GM12878 (cell line): ENCODE measurements around the gene OAF. TPM values are rescaled to one million over a fixed set of nuclear protein-coding genes. Genes with fewer than 3 reads are reported as not detected.

Experiments
- ATAC-seq: fragments of 200-7000 bp; cut with Tn5 transposase; 3 replicates; pipeline ENCODE4 v1.9.1; 2020; ENCODE audit warnings: mild to moderate bottlenecking, moderate library complexity
- BruUV-seq: library from RNA; stranded (reverse); fragments of 400-500 nt; replicated peaks from 2 replicates; lab custom pipeline; 2021; lab: Mats Ljungman, UMichigan
- CTCF ChIA-PET: fragments of 300-600 bp; sonication (Branson Sonifier 250); formaldehyde crosslinking; extraction: SDS; loops from one replicate; lab custom pipeline; 2021; ENCODE audit warnings: inconsistent platforms; lab: Yijun Ruan, JAX
- POLR2A ChIA-PET: fragments of 350-600 bp; formaldehyde crosslinking; extraction: SDS; loops from one replicate; lab custom pipeline; 2021; ENCODE audit warnings: inconsistent platforms; lab: Charles Lee
- RAD21 ChIA-PET: fragments of 300-600 bp; sonication (Branson Sonifier 250); formaldehyde crosslinking; loops from one replicate; lab custom pipeline; 2023; ENCODE audit warnings: antibody characterized with exemption; ENCODE audit not compliant: unreplicated experiment; lab: Charles Lee
- SMC1A ChIA-PET: fragments of 300-600 bp; sonication (Branson Sonifier 250); formaldehyde crosslinking; loops from one replicate; lab custom pipeline; 2023; ENCODE audit not compliant: unreplicated experiment, uncharacterized antibody; lab: Charles Lee
- DNase-seq: peaks from one replicate; pipeline ENCODE4 v3.0.0-alpha.2; 2011; ENCODE audit warnings: low read depth, low spot score
- FAIRE-seq: peaks from 3 replicates; lab custom pipeline; 2011; peaks lifted over from hg19 to GRCh38; lab: Jason Lieb, UNC
- H2AFZ ChIP-seq: 2 replicates; pipeline ENCODE4 v1.6.0; 2011; ENCODE audit warnings: low read depth, low read length, control low read depth; ENCODE audit not compliant: control insufficient read depth
- H3K27ac ChIP-seq: 2 replicates; pipeline ENCODE4 v1.5.1; 2011; ENCODE audit warnings: control low read depth; ENCODE audit not compliant: control insufficient read depth, insufficient read depth
- H3K27me3 ChIP-seq, 2 experiments: replicated peaks in 1 of 2; 2 replicates each; pipeline versions ENCODE4 v1.6.0 to v1.6.1; 2011; ENCODE audit warnings: low read length in 1 of 2; ENCODE audit not compliant: control insufficient read depth in 2 of 2, insufficient read depth in 2 of 2
- H3K36me3 ChIP-seq, 2 experiments: 2 replicates each; pipeline ENCODE4 v1.5.1; 2011; ENCODE audit warnings: low read length in 1 of 2; ENCODE audit not compliant: control insufficient read depth in 2 of 2, insufficient read depth in 2 of 2
- H3K4me1 ChIP-seq: 2 replicates; pipeline ENCODE4 v1.6.1; 2011; ENCODE audit warnings: mild to moderate bottlenecking, low read length, moderate library complexity, mixed read lengths; ENCODE audit not compliant: control insufficient read depth, insufficient read depth
- H3K4me2 ChIP-seq: 2 replicates; pipeline ENCODE4 v1.6.0; 2011; ENCODE audit warnings: control low read depth; ENCODE audit not compliant: control insufficient read depth, insufficient read depth
- H3K4me3 ChIP-seq: fragments of 200-600 bp; sonication (generic); 2 replicates; pipeline ENCODE4 v1.5.1; 2016
- H3K79me2 ChIP-seq: 2 replicates; pipeline ENCODE4 v1.6.0; 2011; ENCODE audit warnings: low read length; ENCODE audit not compliant: control insufficient read depth, insufficient read depth
- H3K9ac ChIP-seq: 2 replicates; pipeline ENCODE4 v1.8.0; 2011; ENCODE audit warnings: low read length, control low read depth, mixed read lengths; ENCODE audit not compliant: control insufficient read depth, insufficient read depth
- H3K9me3 ChIP-seq: replicated peaks from 3 replicates; pipeline ENCODE4 v1.5.1; 2011; ENCODE audit warnings: mild to moderate bottlenecking, low read length; ENCODE audit not compliant: control insufficient read depth, insufficient read depth
- H4K20me1 ChIP-seq: 2 replicates; pipeline ENCODE4 v1.6.0; 2011; ENCODE audit not compliant: control insufficient read depth, insufficient read depth
- BRCA1 ChIP-seq: IDR thresholded peaks from 2 replicates; pipeline ENCODE4 v1.6.1; 2011; ENCODE audit warnings: low read depth, low read length, improper control_type of control experiment
- HCFC1 ChIP-seq: fragments of 150-350 bp; IDR thresholded peaks from 2 replicates; pipeline ENCODE4 v1.6.1; 2014; ENCODE audit warnings: low read length
- MXI1 ChIP-seq: fragments of 150-350 bp; IDR thresholded peaks from 2 replicates; pipeline ENCODE4 v1.6.1; 2011; ENCODE audit warnings: low read depth, mild to moderate bottlenecking, inconsistent platforms, low read length, improper control_type of control experiment
- MYC ChIP-seq: IDR thresholded peaks from 2 replicates; pipeline ENCODE4 v1.6.1; 2011; ENCODE audit warnings: mild to moderate bottlenecking, low read length, moderate library complexity, inconsistent platforms; ENCODE audit not compliant: insufficient read depth, insufficient replicate concordance, insufficient read length, severe bottlenecking
- SMAD1 ChIP-seq: fragments of 450-650 bp; IDR thresholded peaks from 2 replicates; pipeline ENCODE4 v1.6.1; 2018; ENCODE audit warnings: mild to moderate bottlenecking, low read depth; ENCODE audit not compliant: partially characterized antibody
- SPI1 ChIP-seq: IDR thresholded peaks from 2 replicates; pipeline ENCODE4 v1.6.1; 2011; ENCODE audit warnings: low read depth, mild to moderate bottlenecking, low read length, moderate library complexity, borderline replicate concordance; ENCODE audit not compliant: insufficient read depth
- ZNF217 ChIP-seq: fragments of 450-650 bp; IDR thresholded peaks from 2 replicates; pipeline ENCODE4 v1.6.1; 2017; ENCODE audit warnings: antibody characterized with exemption, mild to moderate bottlenecking
- WGBS: methylation state at CpG from one replicate; pipeline ENCODE4 v1.1.6; 2016; ENCODE audit warnings: low lambda C conversion rate; ENCODE audit not compliant: insufficient replicate concordance, insufficient coverage; ENCODE audit errors: missing lambda C conversion rate; 5-methylcytosine and 5-hydroxymethylcytosine counted together
- in situ Hi-C: fragments of 300-500 bp; cut with MboI; formaldehyde crosslinking; loops from 9 replicates; pipeline ENCODE4 v1.14.3; 2018; ENCODE audit warnings: mixed read lengths
- intact Hi-C: fragments of 100-400 bp; cut with micrococcal nuclease; formaldehyde crosslinking; loops from one replicate; pipeline ENCODE4 v1.14.2; 2022; ENCODE audit not compliant: unreplicated experiment
- polyA plus RNA-seq, 11 experiments: library from polyadenylated mRNA; depleted of rRNA in 4 of 11; unstranded in 6 of 11; stranded (reverse) in 5 of 11; fragments of >200 nt; fragmentation: Nextera tagmentation in 4 of 11; fragmentation: Illumina TruSeq in 1 of 11; extraction: Ambion mirVana in 4 of 11; extraction: Trizol in 1 of 11; gene quantifications; 1 replicate in 1 of 11; 2 replicates in 10 of 11; pipeline versions ENCODE4 v1.2.1 to v1.2.3, GENCODE V29; 2011 to 2016; ENCODE audit warnings: inconsistent platforms in 2 of 11, missing spikeins in 2 of 11, low read depth in 1 of 11
- total RNA-seq, 4 experiments: library from RNA; depleted of rRNA in 3 of 4; stranded (reverse); fragments of >200 nt in 3 of 4; fragmentation: Illumina TruSeq in 1 of 4; extraction: Trizol in 1 of 4; gene quantifications; 2 replicates each; pipeline versions ENCODE4 v1.2.1 to v1.2.3, GENCODE V29; 2013 to 2021
- TF ChIP-seq, protein P1 (sequence below): fragments of 450-650 bp; IDR thresholded peaks from 2 replicates; pipeline ENCODE4 v1.6.1; 2017; ENCODE audit warnings: low read depth, mild to moderate bottlenecking, moderate library complexity

OAF gene
- total and polyA plus RNA-seq, 10 of the 15 experiments (the other 5 are each of a cell fraction or from before 2014, with no cell fraction given) = 0.10 to 4.7 (median 1.1) TPM

DNA sequence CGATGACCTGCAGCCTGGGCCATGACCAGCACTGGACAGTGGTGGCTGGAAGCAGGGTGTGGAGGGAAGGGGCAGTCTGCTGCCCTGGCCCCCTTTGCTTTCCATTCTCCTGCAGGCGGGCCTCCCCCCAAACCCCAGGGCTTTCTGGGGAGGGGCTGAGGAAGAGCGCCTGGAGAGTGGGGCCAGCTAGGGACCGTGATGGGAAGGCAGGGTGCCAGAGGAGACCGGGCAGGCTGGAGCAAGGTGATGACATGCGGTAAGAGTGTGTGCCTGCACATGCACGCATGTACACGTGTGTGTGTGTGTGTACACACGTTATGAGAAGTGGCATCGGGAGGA is 7.8 kb downstream of the OAF start (continued):
- TF ChIP-seq SPI1 (no peak), BRCA1 (no peak), MXI1 (no peak)

DNA sequence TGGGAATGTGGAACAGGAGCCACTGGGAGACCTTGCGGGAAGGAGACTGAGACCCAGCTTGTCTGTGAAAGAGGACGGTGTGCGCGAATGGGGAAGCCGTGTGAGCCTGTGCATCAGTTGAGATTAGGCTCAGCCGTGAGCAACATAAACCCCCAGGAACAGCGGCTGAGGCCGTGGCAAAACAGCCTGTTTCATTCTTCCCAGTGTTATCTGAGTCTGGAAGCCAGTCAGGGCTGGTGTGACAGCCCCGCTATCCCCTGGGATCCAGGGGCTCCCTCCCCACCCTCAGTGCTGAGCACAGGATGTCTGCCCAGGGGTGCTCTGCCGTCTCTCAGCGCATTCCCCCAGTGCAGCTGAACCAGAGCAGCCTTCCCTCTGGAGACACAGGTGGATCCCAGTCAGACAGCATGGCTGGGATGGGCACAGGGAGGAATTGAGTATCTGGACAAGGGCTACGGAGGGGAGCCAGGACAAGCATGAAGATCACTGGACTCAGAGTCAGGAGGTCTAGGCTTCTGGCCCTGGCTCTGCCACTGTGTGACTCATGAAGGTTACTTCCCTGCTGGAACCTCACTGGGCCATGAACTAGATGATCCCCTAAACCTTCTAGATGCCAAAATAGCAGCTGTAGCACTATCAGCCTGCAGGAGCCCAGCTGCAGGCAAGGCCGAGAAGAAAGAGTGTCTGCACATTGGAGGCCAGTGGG is 8.6 kb downstream of the OAF start:
- SMC1A ChIA-PET = no interaction called here
- DNase-seq (no peak), ATAC-seq (no peak), FAIRE-seq (no peak)
- Histone ChIP-seq H2AFZ (no peak overlapping the region), H3K9me3 (no peaks in the 10 kb centered on the region), H3K27ac (no peak overlapping the region), H3K4me1 (no peaks in the 10 kb centered on the region), H3K4me2 (no peak overlapping the region), H3K9ac (no peak overlapping the region), H3K79me2 (no peaks in the 10 kb centered on the region), H4K20me1 (no peaks in the 10 kb centered on the region), H3K4me3 (no peak overlapping the region), H3K36me3 (no peaks in the 10 kb centered on the region), H3K27me3 (no peaks in the 10 kb centered on the region)
- in situ Hi-C loops = no loop called here
- TF ChIP-seq SMAD1 (no peak), ZNF217 (no peak), HCFC1 (no peak), MYC (no peak)
- TF ChIP-seq, protein P1, sequence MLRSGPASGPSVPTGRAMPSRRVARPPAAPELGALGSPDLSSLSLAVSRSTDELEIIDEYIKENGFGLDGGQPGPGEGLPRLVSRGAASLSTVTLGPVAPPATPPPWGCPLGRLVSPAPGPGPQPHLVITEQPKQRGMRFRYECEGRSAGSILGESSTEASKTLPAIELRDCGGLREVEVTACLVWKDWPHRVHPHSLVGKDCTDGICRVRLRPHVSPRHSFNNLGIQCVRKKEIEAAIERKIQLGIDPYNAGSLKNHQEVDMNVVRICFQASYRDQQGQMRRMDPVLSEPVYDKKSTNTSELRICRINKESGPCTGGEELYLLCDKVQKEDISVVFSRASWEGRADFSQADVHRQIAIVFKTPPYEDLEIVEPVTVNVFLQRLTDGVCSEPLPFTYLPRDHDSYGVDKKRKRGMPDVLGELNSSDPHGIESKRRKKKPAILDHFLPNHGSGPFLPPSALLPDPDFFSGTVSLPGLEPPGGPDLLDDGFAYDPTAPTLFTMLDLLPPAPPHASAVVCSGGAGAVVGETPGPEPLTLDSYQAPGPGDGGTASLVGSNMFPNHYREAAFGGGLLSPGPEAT = no peak
- WGBS = 51% methylated on average over 13 of the region's 13 CpGs
- RAD21 ChIA-PET = no interaction called here
- intact Hi-C loops = no loop called here
- CTCF ChIA-PET = no interaction called here
- no TSS peak for BruUV-seq
- POLR2A ChIA-PET = no interaction called here
